ENCODE data around the gene PKLR.
"Not testable (repeated sequence)": the region's sequence is repeated elsewhere in the genome, so short reads cannot be mapped to it uniquely, and the experiment has no call there.

The PKLR gene

GRCh38 chr1:155301342-155301841 is at the start of gene PKLR:
TSS of gene PKLR (minus strand) at chr1:155301438. CDS start at chr1:155301395, 43 bp downstream.
- no peak for TF ChIP-seq JUND (IDR thresholded peaks at IDR 0.05; ENCODE audit: low read depth)
- in situ Hi-C loops (cut with HindIII; ENCODE audit: low pct_unique_long_range_greater_than_20kb, low sequenced_read_pairs) = no loop called here
- DNase-seq (ENCODE audit: low read depth in 1 of 2, low spot score in 1 of 2) = no peak

DNA sequence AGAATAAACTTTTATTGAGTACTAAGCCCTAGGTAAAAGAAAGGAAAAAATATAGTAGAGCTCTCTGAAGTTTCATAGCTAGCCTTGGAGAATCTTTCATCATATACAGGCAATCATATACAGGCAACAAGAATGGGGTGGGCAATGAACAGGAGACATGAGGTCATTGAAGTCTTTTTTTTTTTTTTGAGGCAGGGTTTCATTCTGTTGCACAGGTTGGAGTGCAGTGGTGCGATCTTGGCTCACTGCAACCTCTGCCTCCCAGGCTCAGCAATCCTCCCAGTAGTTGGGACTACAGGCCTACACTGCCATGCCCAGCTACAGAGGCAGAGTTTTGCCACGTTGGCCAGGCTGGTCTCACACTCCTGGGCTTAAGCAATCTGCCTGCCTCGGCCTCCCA is 41.6 kb upstream of the PKLR start:
- in situ Hi-C loops (cut with HindIII; ENCODE audit: low pct_unique_long_range_greater_than_20kb, low sequenced_read_pairs) = no loop called here
- DNase-seq (ENCODE audit: low read depth in 1 of 2, low spot score in 1 of 2) = no peak
- TF ChIP-seq JUND (IDR thresholded peaks at IDR 0.05; ENCODE audit: low read depth) = no peak

DNA sequence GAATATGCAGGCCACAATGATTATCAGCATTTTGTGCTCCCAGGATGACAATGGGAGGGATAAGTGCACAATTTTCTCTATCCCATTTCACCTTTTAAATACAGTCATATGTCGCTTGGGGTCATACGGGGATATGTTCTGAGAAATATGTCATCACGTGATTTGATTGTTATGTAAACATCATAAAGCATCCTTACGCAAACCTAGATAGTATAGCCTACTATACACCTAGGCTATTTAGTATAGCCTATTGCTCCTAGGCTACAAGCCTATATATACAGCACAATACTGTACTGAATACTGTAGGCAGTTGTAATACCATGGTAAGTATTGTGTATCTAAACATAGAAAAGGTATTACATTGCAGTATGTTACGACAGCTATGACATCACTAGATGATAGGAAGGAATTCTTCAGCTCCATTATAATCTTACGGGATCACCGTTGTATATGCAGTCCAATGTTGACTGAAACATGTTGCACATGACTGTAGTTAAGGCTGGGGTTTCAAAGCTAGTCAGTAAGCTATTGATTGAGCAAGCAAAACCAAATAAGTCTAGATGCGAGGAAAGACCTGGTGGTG is 38.4 kb upstream of the PKLR start:
- no peak for DNase-seq (ENCODE audit: low read depth in 1 of 2, low spot score in 1 of 2)
- in situ Hi-C loops (cut with HindIII; ENCODE audit: low pct_unique_long_range_greater_than_20kb, low sequenced_read_pairs) = no loop called here
- TF ChIP-seq JUND (IDR thresholded peaks at IDR 0.05; ENCODE audit: low read depth) = no peak

GRCh38 chr1:155334962-155335361 is 33.7 kb upstream of the PKLR start:
- TF ChIP-seq JUND (IDR thresholded peaks at IDR 0.05; ENCODE audit: low read depth) = no peak
- DNase-seq (ENCODE audit: low read depth in 1 of 2, low spot score in 1 of 2) = no peak
- in situ Hi-C loops (cut with HindIII; ENCODE audit: low pct_unique_long_range_greater_than_20kb, low sequenced_read_pairs) = no loop called here

GRCh38 chr1:155329980-155330598 is 28.9 kb upstream of the PKLR start:
- no peak for TF ChIP-seq JUND (IDR thresholded peaks at IDR 0.05; ENCODE audit: low read depth)
- in situ Hi-C loops (cut with HindIII; ENCODE audit: low pct_unique_long_range_greater_than_20kb, low sequenced_read_pairs) = no loop called here
- DNase-seq (ENCODE audit: low read depth in 1 of 2, low spot score in 1 of 2) = peak in 1 of 2 experiments; percentile 37

DNA sequence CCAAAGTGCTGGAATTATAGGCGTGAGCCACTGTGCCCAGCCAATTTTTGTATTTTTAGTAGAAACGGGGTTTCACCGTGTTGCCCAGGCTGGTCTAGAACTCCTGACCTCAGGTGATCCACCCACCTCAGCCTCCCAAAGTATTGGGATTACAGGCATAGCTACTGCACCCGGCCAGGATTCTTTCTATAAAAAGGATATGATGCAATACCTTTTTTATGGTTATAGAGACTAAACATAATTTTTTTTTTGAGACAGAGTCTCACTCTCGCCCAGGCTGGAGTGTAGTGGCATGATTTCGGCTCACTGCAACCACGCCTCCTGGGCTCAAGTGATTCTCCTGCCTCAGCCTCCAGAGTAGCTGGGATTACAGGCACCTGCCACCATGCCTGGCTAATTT is 27.6 kb upstream of the PKLR start:
- in situ Hi-C loops (cut with HindIII; ENCODE audit: low pct_unique_long_range_greater_than_20kb, low sequenced_read_pairs); DNase-seq (ENCODE audit: low read depth in 1 of 2, low spot score in 1 of 2): not testable (repeated sequence)

DNA sequence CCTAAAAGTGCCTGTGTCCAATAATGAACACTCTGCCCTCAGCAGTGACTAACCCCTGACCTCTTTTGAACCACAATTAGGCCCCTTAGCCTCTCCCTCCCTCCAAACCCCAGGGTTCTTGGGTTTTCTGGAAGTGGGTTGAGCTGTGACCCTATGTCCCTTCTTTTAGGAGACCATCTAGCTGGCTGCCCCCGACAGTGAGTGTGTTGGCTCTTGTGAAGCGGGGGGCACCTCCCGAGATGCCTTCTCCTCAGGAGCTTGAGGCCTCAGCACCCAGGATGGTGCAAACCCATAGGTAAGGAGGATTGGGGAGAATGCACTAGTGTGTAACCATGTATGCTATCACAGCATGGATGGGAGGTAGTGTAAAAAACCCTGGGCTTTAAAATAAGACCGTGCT is 26.7 kb upstream of the PKLR start:
- no peak for TF ChIP-seq JUND (IDR thresholded peaks at IDR 0.05; ENCODE audit: low read depth)
- in situ Hi-C loops (cut with HindIII; ENCODE audit: low pct_unique_long_range_greater_than_20kb, low sequenced_read_pairs) = no loop called here
- DNase-seq (ENCODE audit: low read depth in 1 of 2, low spot score in 1 of 2) = no peak

- TF ChIP-seq JUND (IDR thresholded peaks at IDR 0.05; ENCODE audit: low read depth) = no peak
- in situ Hi-C loops (cut with HindIII; ENCODE audit: low pct_unique_long_range_greater_than_20kb, low sequenced_read_pairs) = no loop called here
- no peak for DNase-seq (ENCODE audit: low read depth in 1 of 2, low spot score in 1 of 2)
These were observed 25.4 kb upstream of the PKLR start for GRCh38 chr1:155326631-155327037.

- in situ Hi-C loops (cut with HindIII; ENCODE audit: low pct_unique_long_range_greater_than_20kb, low sequenced_read_pairs) = no loop called here
- TF ChIP-seq JUND (IDR thresholded peaks at IDR 0.05; ENCODE audit: low read depth) = no peak
- no peak for DNase-seq (ENCODE audit: low read depth in 1 of 2, low spot score in 1 of 2)
These were observed 24.8 kb upstream of the PKLR start for GRCh38 chr1:155326020-155326526.

DNA sequence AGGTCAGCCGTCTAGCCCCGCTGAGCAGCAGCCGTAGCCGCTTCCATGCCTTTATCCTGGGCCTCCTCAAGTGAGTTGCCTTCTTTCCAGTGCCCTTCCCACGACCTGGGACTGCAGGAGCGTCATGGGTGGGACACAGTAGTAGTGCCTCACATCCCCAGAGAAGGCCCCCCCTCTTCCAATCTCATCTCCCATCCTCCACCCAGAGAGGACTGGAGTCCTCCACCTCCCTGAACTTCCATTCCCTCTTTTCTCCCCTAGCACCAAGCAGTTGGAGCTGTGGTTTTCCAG is 24.3 kb upstream of the PKLR start:
- no peak for DNase-seq (ENCODE audit: low read depth in 1 of 2, low spot score in 1 of 2)
- in situ Hi-C loops (cut with HindIII; ENCODE audit: low pct_unique_long_range_greater_than_20kb, low sequenced_read_pairs) = no loop called here
- no peak for TF ChIP-seq JUND (IDR thresholded peaks at IDR 0.05; ENCODE audit: low read depth)

GRCh38 chr1:155324717-155325602 is 23.7 kb upstream of the PKLR start:
- in situ Hi-C loops (cut with HindIII; ENCODE audit: low pct_unique_long_range_greater_than_20kb, low sequenced_read_pairs) = no loop called here
- DNase-seq (ENCODE audit: low read depth in 1 of 2, low spot score in 1 of 2) = peak; percentile 70 to 74
- no peak for TF ChIP-seq JUND (IDR thresholded peaks at IDR 0.05; ENCODE audit: low read depth)

GRCh38 chr1:155324037-155324716 is 22.9 kb upstream of the PKLR start:
- peak; percentile 99 to 100 for DNase-seq (ENCODE audit: low read depth in 1 of 2, low spot score in 1 of 2)
- TF ChIP-seq JUND (IDR thresholded peaks at IDR 0.05; ENCODE audit: low read depth) = no peak
- in situ Hi-C loops (cut with HindIII; ENCODE audit: low pct_unique_long_range_greater_than_20kb, low sequenced_read_pairs) = no loop called here

DNA sequence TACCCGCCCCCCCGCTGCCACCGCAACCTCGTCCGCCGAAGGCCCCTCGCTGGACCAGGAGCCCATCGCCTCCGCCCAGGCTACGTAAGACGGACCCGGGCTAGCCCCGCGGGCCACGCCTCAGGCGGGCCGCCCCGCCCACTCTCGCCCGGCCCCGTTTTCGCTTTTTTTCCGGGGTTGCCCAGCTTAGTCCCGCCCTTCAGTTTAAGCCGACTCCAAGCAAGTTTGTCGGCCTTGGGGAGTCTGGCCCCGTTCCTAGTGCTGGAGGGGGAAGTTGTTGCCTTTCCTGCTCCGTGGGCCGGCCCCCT is 22.4 kb upstream of the PKLR start:
- no peak for TF ChIP-seq JUND (IDR thresholded peaks at IDR 0.05; ENCODE audit: low read depth)
- peak; percentile 89 to 98 for DNase-seq (ENCODE audit: low read depth in 1 of 2, low spot score in 1 of 2)
- in situ Hi-C loops (cut with HindIII; ENCODE audit: low pct_unique_long_range_greater_than_20kb, low sequenced_read_pairs) = no loop called here
